ENCODE data around the gene GPS1. TPM values are rescaled to one million over a fixed set of nuclear protein-coding genes. Genes with fewer than 3 reads are reported as not detected.

The GPS1 gene
- total and polyA plus RNA-seq, 10 donors, result 61.5 to 109 (median 68.9) TPM

DNA sequence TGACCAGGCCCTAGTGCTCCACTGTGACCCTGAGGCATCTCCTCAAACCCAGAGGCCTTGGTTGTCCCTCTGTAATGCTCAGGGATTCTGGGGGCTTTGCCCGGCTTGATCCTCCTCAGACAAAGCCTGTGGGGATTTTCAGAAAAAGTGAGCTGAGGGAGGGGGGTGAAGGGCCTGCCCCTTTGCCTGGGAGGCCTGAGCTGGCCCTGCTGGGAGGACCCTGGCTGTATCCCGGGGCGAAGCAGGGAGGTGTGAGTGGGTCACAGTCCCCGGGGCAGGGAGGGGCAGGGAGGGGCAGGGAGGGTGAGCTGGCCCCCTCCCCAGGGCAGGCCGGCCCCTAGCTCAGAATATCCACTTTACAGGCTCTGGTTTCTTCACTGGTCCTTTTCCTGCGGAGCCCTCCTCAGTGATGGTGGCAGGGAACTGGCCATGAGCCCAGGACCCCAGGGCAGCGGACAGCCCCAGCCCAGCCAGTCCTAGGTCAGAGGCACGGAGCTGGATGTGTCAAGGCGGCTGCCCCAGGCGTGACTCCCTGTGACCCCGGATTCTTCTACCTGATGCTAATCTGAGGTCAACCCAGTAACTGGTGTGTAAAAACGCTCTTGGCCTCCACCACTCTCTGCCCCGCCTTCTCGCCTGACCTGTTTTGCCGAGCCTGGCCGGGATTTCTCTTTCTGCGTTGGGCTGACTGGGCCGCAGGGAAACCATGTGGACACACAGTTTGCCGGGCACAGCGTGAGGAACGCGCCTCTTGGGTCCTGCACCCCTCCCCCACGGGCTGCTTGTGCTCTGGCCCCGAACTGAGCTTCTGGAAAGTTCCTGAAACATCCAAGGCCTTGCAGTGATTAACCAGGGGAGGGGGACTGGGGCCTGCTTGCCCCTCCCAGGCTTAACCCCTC is 52.1 kb downstream of the GPS1 start:
- peak overlapping the region in 1 of 8 donors; percentile 14 for H3K27ac ChIP-seq
- TF ChIP-seq POLR2A (IDR thresholded peaks at IDR 0.05) (no peak), POLR2AphosphoS5 (IDR thresholded peaks at IDR 0.05) (peak in 1 of 3 donors; percentile 28)
- H3K9me3 ChIP-seq, result no peaks in the 10 kb centered on the region
- no peak for DNase-seq
- 76 to 86% (median 81%) methylated on average over 17 to 24 of the region's 24 CpGs for WGBS, 5 donors
- intact Hi-C loops (cut with DNase I; ENCODE audit: low total_unique reads), result loop anchor here (10.0 kb wide), 1 partner anchor 59 kb away; no protein-coding TSS in a partner anchor
- H3K36me3 ChIP-seq, result no peaks in the 10 kb centered on the region
- no peaks in the 10 kb centered on the region for H3K27me3 ChIP-seq (replicated peaks in 1 of 7)
- peaks cover 24 to 70% (median 52%) of the 10 kb centered on the region in 6 donors for H3K4me1 ChIP-seq
- H3K4me3 ChIP-seq, result no peak overlapping the region

DNA sequence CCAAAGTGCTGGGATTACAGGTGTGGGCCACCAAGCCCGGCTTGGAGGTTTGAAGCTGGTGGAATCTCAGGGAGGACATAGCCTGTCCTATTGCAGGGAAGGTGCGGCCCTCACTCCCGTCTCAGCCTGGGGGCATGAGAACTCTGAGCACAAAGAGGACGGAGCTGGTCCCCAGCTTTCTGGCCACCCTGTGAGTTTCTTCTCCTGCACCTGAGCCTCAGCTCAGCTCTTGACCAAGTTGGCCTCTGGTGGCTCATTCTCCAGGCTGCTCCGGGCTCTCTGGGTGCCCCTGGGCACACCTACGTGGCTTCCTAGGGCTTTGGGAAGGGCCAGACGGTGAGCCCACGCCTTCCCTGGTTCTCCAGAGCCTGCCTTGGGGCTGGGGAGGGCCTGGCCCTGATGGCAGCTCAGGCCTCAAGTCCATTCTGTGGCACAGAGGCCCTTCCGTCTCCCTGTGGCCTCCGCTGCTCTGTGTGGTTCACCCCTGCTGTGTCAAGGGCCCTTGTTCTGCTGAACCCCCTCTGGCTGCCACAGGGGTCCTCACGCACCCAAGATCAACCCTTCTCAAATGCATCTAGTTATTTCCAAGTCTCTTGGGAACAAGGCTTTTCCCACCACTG is 53.2 kb downstream of the GPS1 start:
- DNase-seq, result no peak
- 88 to 97% (median 95%) methylated on average over 9 to 11 of the region's 11 CpGs for WGBS, 5 donors
- Histone ChIP-seq H3K27me3 (replicated peaks in 1 of 7) (no peaks in the 10 kb centered on the region), H3K9me3 (no peaks in the 10 kb centered on the region), H3K27ac (peak overlapping the region in 2 of 8 donors; percentile 87 to 90), H3K36me3 (no peaks in the 10 kb centered on the region), H3K4me1 (peaks cover 15 to 59% (median 41%) of the 10 kb centered on the region in 6 donors), H3K4me3 (no peak overlapping the region)
- intact Hi-C loops (cut with DNase I; ENCODE audit: low total_unique reads), result loop anchor here (10.0 kb wide), 1 partner anchor 60 kb away; no protein-coding TSS in a partner anchor
- TF ChIP-seq, protein P1, sequence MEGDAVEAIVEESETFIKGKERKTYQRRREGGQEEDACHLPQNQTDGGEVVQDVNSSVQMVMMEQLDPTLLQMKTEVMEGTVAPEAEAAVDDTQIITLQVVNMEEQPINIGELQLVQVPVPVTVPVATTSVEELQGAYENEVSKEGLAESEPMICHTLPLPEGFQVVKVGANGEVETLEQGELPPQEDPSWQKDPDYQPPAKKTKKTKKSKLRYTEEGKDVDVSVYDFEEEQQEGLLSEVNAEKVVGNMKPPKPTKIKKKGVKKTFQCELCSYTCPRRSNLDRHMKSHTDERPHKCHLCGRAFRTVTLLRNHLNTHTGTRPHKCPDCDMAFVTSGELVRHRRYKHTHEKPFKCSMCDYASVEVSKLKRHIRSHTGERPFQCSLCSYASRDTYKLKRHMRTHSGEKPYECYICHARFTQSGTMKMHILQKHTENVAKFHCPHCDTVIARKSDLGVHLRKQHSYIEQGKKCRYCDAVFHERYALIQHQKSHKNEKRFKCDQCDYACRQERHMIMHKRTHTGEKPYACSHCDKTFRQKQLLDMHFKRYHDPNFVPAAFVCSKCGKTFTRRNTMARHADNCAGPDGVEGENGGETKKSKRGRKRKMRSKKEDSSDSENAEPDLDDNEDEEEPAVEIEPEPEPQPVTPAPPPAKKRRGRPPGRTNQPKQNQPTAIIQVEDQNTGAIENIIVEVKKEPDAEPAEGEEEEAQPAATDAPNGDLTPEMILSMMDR (IDR thresholded peaks at IDR 0.05 in 8 of 11, conservative IDR thresholded peaks at IDR 0.05 in 3 of 11), result no peak
- TF ChIP-seq POLR2A (IDR thresholded peaks at IDR 0.05), result no peak
- TF ChIP-seq POLR2AphosphoS5 (IDR thresholded peaks at IDR 0.05), result no peak

DNA sequence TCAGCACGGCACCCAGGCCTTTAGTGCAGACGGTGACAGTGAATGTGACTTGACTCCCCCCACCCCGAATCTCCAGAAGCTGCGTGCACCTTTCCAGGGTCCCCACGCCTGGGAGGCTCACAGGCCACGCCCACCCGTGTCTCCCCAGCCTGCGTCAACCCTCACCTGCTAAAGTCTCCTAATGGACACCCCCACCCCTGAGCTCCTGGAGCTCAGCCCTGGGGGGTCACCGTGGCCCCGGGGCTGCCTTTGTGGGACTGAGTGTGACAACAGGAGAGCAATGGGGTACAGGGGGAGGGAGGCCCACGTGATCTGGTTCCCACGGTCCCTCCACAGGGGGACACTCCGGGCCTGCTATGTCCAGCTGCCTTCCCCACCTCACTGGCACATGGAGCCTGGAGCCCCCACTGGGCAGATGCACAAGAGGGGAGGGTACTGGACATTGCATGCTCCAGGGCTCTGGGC is 53.8 kb downstream of the GPS1 start:
- WGBS, 5 donors, result 82 to 90% (median 87%) methylated on average over 9 to 13 of the region's 13 CpGs
- Histone ChIP-seq H3K9me3 (no peaks in the 10 kb centered on the region), H3K4me1 (peaks cover 15 to 54% (median 37%) of the 10 kb centered on the region in 6 donors), H3K4me3 (peak overlapping the region in 5 of 8 donors; percentile 14 to 68 (median 38)), H3K27ac (peak overlapping the region; percentile 76 to 90 (median 83)), H3K36me3 (no peaks in the 10 kb centered on the region), H3K27me3 (replicated peaks in 1 of 7) (no peaks in the 10 kb centered on the region)
- intact Hi-C loops (cut with DNase I; ENCODE audit: low total_unique reads), result loop anchor here (10.0 kb wide), 1 partner anchor 61 kb away; no protein-coding TSS in a partner anchor
- peak; percentile 76 for DNase-seq
- TF ChIP-seq POLR2A (IDR thresholded peaks at IDR 0.05) (no peak), POLR2AphosphoS5 (IDR thresholded peaks at IDR 0.05) (no peak)
- TF ChIP-seq, protein P1 (IDR thresholded peaks at IDR 0.05 in 8 of 11, conservative IDR thresholded peaks at IDR 0.05 in 3 of 11), result no peak

DNA sequence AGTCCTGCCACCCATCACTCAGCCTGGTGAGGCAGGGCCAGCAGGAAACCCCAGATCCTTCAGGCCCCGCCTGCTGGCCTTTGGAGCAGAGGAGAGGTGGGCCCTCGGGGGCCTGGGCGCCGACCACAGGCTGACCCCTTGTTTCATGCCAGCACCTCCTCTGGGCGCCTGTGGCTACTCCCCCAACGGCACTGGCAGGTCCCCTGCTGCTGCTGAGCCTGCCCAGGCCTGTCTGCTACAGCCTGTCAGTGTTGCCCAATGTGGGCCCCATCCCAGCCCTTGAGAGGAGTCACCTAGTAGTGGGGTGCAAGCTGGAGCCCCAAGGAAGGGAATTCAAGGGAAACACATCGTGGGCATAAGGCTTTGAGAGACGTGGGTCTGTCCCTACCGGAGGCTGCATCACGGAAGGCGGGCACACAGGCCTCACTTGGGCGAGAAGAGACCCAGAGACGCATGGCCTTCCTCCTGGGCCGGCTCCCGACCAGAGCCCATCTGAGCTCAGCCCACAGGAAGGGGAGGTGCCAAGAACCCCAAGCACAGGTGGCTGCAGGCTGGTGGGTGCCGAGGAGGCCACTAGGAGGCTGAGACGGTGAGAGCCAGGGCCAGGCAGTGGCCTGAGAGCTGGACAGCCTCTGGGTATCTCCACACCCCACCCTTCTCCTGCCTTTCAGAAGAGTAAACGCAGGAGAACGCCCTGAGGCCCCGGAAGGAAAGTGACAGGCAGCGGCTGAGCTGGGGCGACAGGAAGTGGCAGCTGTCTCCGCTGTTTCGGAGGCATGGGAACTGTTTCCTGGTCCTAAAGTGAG is 54.4 kb downstream of the GPS1 start:
- Histone ChIP-seq H3K4me1 (peaks cover 15 to 50% (median 35%) of the 10 kb centered on the region in 6 donors), H3K4me3 (peak overlapping the region; percentile 2 to 68 (median 36)), H3K9me3 (no peaks in the 10 kb centered on the region), H3K27me3 (replicated peaks in 1 of 7) (no peaks in the 10 kb centered on the region), H3K36me3 (no peaks in the 10 kb centered on the region), H3K27ac (peak overlapping the region; percentile 76 to 90 (median 83))
- WGBS, 5 donors, result 12 to 24% (median 14%) methylated on average over 19 to 24 of the region's 24 CpGs
- intact Hi-C loops (cut with DNase I; ENCODE audit: low total_unique reads), result loop anchor here (10.0 kb wide), 1 partner anchor 61 kb away; no protein-coding TSS in a partner anchor
- peak; percentile 91 for DNase-seq
- TF ChIP-seq, protein P1 (IDR thresholded peaks at IDR 0.05 in 8 of 11, conservative IDR thresholded peaks at IDR 0.05 in 3 of 11), result peak in 10 of 11 experiments; percentile 14 to 65 (median 50)
- peak; percentile 88 to 93 (median 89) for TF ChIP-seq POLR2AphosphoS5 (IDR thresholded peaks at IDR 0.05)
- peak in 1 of 3 donors; percentile 67 for TF ChIP-seq POLR2A (IDR thresholded peaks at IDR 0.05)

Measured in spleen (tissue), 11 donors.